GM10266 (cell line): ENCODE data around the gene RICTOR.

Experiments
- DNase-seq: peaks from one replicate; pipeline ENCODE4 v3.0.0; 2012; ENCODE audit errors: extremely low spot score
- TF ChIP-seq, protein P1 (sequence below): IDR thresholded peaks from 2 replicates; pipeline ENCODE4 v1.5.1; 2012; ENCODE audit warnings: mild to moderate bottlenecking, low read depth; ENCODE audit not compliant: control insufficient read depth, insufficient read depth; ENCODE audit errors: missing control alignments

The RICTOR gene

GRCh38 chr5:39025456-39025855 lies 48.7 kb downstream of the RICTOR start:
- TF ChIP-seq, protein P1, sequence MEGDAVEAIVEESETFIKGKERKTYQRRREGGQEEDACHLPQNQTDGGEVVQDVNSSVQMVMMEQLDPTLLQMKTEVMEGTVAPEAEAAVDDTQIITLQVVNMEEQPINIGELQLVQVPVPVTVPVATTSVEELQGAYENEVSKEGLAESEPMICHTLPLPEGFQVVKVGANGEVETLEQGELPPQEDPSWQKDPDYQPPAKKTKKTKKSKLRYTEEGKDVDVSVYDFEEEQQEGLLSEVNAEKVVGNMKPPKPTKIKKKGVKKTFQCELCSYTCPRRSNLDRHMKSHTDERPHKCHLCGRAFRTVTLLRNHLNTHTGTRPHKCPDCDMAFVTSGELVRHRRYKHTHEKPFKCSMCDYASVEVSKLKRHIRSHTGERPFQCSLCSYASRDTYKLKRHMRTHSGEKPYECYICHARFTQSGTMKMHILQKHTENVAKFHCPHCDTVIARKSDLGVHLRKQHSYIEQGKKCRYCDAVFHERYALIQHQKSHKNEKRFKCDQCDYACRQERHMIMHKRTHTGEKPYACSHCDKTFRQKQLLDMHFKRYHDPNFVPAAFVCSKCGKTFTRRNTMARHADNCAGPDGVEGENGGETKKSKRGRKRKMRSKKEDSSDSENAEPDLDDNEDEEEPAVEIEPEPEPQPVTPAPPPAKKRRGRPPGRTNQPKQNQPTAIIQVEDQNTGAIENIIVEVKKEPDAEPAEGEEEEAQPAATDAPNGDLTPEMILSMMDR, result no peak
- no peak for DNase-seq

DNA sequence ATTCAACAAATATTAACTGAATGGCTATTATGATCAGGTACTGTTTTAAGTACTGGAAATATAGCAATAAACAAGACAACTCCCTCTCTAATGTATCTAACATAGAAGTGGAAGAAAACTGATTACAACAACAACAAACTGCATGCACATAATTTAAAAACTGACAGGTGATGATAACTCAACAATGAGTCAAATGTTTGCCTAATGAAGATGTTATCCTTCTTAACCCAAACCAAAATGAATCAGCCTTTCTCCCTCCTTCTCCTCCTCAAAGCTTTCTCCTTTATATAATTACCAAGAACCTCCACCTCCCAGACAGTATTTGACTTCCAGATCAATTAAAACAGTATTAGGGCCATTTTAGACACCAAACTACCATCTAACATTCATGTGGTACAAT lies 49.3 kb downstream of the RICTOR start:
- DNase-seq, result no peak
- TF ChIP-seq, protein P1, result no peak

DNA sequence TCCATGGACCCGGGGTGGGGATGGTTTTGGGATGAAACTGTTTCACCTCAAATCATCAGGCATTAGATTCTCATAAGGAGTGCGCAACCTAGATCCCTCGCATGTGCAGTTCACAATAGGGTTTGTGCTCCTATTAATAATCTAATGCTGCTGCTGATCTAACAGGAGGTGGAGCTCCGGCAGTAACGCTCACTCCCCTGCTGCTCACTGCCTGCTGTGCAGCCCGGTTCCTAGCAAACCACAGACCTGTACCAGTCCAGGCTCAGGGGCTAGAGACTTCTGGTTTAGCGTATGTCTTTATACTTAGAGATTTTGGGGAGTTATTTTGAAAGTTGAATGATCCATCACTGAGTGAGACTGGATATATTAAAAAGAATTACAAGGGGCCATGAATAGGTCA lies 50.2 kb downstream of the RICTOR start:
- no peak for DNase-seq

DNA sequence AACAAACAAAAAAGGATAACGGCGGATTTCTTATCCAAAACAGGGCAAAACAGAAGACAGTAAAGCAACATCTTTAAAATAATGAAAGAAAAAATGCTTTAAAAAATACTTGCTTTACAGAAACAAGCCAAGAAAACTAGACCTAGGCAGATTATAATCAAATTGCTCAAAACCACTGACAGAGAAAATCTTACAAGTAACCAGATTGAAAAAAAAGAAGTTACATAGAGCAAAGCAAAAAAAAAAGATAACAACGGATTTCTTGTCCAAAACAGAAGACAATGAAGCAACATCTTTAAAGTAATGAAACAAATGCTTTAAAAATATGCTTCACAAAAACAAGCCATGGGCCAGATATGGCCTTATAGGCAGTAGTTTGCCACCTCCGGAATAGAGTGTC lies 51.1 kb downstream of the RICTOR start:
- TF ChIP-seq, protein P1, result no peak
- no peak for DNase-seq

More for the DNA sequence above, 50.2 kb downstream of the RICTOR start:
- TF ChIP-seq, protein P1, result no peak

DNA sequence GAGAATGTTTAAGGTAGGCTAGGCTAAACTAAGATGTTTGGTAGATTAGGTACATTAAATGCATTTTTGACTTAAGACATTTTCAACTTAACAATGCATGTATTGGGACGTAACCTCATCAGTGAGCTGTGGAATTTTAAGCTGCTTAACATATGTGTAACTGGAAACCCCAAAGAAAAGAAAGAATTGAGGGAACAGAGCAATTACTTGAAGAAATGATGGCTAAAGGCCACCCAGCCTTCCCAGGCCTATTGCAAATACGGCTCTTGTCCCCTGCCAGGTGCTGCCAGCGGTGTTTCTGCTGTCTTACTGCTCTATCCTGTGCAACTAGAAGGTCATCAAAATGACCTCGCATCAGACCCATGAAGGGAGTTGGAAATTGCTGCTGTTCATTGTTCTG lies 52.0 kb downstream of the RICTOR start:
- TF ChIP-seq, protein P1, result no peak
- no peak for DNase-seq

DNA sequence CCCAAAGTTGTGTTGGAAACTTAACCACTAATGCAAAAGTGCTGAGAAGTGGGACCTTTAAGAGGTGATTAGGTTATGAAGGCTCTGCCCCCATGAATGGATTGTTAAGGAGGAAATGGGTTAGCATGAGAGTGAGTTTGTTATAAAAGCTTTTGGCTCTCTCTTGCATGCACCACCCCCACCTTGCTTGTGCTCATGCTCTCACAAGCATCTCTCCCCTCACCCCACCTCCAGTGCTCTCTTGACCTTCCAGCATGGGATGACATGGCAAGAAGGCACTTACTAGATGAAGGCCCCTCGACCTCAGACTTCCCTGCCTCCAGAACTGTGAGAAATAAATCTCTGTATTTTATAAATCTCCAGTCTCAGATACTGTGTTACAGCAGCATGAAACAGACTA lies 52.8 kb downstream of the RICTOR start:
- DNase-seq, result no peak
- TF ChIP-seq, protein P1, result no peak

DNA sequence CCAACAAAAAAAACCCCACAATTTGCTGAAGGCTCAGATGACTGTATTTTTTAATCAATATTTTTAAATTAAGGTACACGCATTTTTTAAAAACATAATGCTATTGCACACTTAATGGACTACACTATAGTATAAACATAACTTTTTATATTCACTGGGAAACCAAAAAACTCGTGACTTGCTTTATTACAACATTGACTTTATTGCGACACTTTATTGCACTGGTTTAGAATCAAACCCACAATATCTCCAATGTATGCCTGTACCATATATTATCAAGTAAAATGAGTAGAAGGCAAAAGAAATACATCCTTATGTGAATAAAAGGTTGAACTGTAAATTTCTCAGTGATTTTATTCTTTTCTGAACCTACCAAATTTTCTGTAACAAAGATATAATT lies 53.7 kb downstream of the RICTOR start:
- no peak for DNase-seq
- TF ChIP-seq, protein P1, result no peak
